Measurements from ENCODE around the gene METTL23. TPM values are rescaled to one million over a fixed set of nuclear protein-coding genes. Genes with fewer than 3 reads are reported as not detected.
A peak's percentile ranks its signal among the peaks of the same experiment; 100 is the strongest.

The METTL23 gene
- total and polyA plus RNA-seq, 7 experiments from 2014 or later, result 39.6 to 152 (median 73.8) TPM

- peaks cover 7 to 8% of the 10 kb centered on the region in 2 donors for H3K4me1 ChIP-seq (ENCODE audit: control insufficient read depth in 2 of 2, insufficient read depth in 2 of 2, low read length in 2 of 2)
- ChIA-PET CTCF (interaction anchor here (0.6 to 0.9 kb wide), 3 partner anchors 10 to 1985 kb away, joined by 3 to 5 read pairs (median 4); partner anchors contain the start of gene MFSD11), POLR2A (interaction anchor here (2.2 kb wide), 1 partner anchor 9 kb away, joined by 14 read pairs; the partner anchor contains the start of gene MFSD11)
- H3K36me3 ChIP-seq (ENCODE audit: control insufficient read depth in 2 of 3, insufficient read depth in 3 of 3, low read length in 3 of 3), result peaks cover 0 to 35% (median 15%) of the 10 kb centered on the region in 3 experiments
- Mint-ChIP-seq H3K27ac (peak overlapping the region in 1 of 9 donors; percentile 30), H3K4me3 (no peak overlapping the region), H3K4me1 (peaks cover 7 to 22% (median 12%) of the 10 kb centered on the region in 7 donors), H3K9me3 (no peaks in the 10 kb centered on the region), H3K27me3 (no peaks in the 10 kb centered on the region), H3K36me3 (peaks cover 3 to 47% (median 18%) of the 10 kb centered on the region in 5 donors)
- ATAC-seq (no peak), DNase-seq (no peak)
- no peaks in the 10 kb centered on the region for H3K27me3 ChIP-seq (ENCODE audit: control insufficient read depth in 2 of 2, insufficient read depth in 2 of 2, low read length in 2 of 2)
- H3K27ac ChIP-seq (ENCODE audit: low read depth, low read length), result no peak overlapping the region
- H3K9me3 ChIP-seq (ENCODE audit: control insufficient read depth in 2 of 3, low read length in 3 of 3), result no peaks in the 10 kb centered on the region
- intact Hi-C loops (cut with micrococcal nuclease), result no loop called here
- H3K4me3 ChIP-seq (ENCODE audit: low read length), result no peak overlapping the region
Observed at GRCh38 chr17:76747716-76748363, 21.2 kb downstream of the METTL23 start.

- H3K36me3 ChIP-seq (ENCODE audit: control insufficient read depth in 2 of 3, insufficient read depth in 3 of 3, low read length in 3 of 3), result peaks cover 0 to 34% (median 14%) of the 10 kb centered on the region in 3 experiments
- H3K27me3 Mint-ChIP-seq, result no peaks in the 10 kb centered on the region
- H3K27ac Mint-ChIP-seq, result peak overlapping the region in 2 of 9 donors; percentile 48 to 56
- no peak for DNase-seq
- peaks cover 6 to 9% of the 10 kb centered on the region in 2 donors for H3K4me1 ChIP-seq (ENCODE audit: control insufficient read depth in 2 of 2, insufficient read depth in 2 of 2, low read length in 2 of 2)
- no peak overlapping the region for H3K4me3 Mint-ChIP-seq
- peaks cover 3 to 46% (median 18%) of the 10 kb centered on the region in 5 donors for H3K36me3 Mint-ChIP-seq
- no peak overlapping the region for H3K27ac ChIP-seq (ENCODE audit: low read depth, low read length)
- CTCF ChIA-PET, result interaction anchor here (0.8 kb wide), 1 partner anchor 35 kb away, joined by 4 read pairs; no protein-coding TSS in a partner anchor
- no peaks in the 10 kb centered on the region for H3K9me3 Mint-ChIP-seq
- intact Hi-C loops (cut with micrococcal nuclease), result no loop called here
- POLR2A ChIA-PET, result interaction anchor here (2.2 kb wide), 1 partner anchor 10 kb away, joined by 14 read pairs; the partner anchor contains the start of gene MFSD11
- H3K9me3 ChIP-seq (ENCODE audit: control insufficient read depth in 2 of 3, low read length in 3 of 3), result no peaks in the 10 kb centered on the region
- no peaks in the 10 kb centered on the region for H3K27me3 ChIP-seq (ENCODE audit: control insufficient read depth in 2 of 2, insufficient read depth in 2 of 2, low read length in 2 of 2)
- peaks cover 15 to 30% (median 21%) of the 10 kb centered on the region in 7 donors for H3K4me1 Mint-ChIP-seq
- no peak overlapping the region for H3K4me3 ChIP-seq (ENCODE audit: low read length)
- ATAC-seq, result no peak
Observed at GRCh38 chr17:76748657-76749056, 22.0 kb downstream of the METTL23 start.

- H3K4me1 Mint-ChIP-seq, result peaks cover 18 to 30% (median 26%) of the 10 kb centered on the region in 7 donors
- no peaks in the 10 kb centered on the region for H3K27me3 Mint-ChIP-seq
- peaks cover 0 to 9% (median 8%) of the 10 kb centered on the region in 3 experiments for H3K36me3 ChIP-seq (ENCODE audit: control insufficient read depth in 2 of 3, insufficient read depth in 3 of 3, low read length in 3 of 3)
- H3K27ac ChIP-seq (ENCODE audit: low read depth, low read length), result peak overlapping the region; percentile 83
- peaks cover 0 to 30% (median 7%) of the 10 kb centered on the region in 5 donors for H3K36me3 Mint-ChIP-seq
- peaks cover 14 to 20% of the 10 kb centered on the region in 2 donors for H3K4me1 ChIP-seq (ENCODE audit: control insufficient read depth in 2 of 2, insufficient read depth in 2 of 2, low read length in 2 of 2)
- H3K27me3 ChIP-seq (ENCODE audit: control insufficient read depth in 2 of 2, insufficient read depth in 2 of 2, low read length in 2 of 2), result no peaks in the 10 kb centered on the region
- no peaks in the 10 kb centered on the region for H3K9me3 Mint-ChIP-seq
- H3K4me3 ChIP-seq (ENCODE audit: low read length), result no peak overlapping the region
- H3K27ac Mint-ChIP-seq, result peak overlapping the region in 8 of 9 donors; percentile 52 to 99 (median 99)
- ATAC-seq, result no peak
- ChIA-PET POLR2A (interaction anchor here (0.6 to 2.5 kb wide), 4 partner anchors 13 to 31 kb away, joined by 6 to 64 read pairs (median 9); partner anchors contain the start of genes MFSD11 and SRSF2), CTCF (interaction anchor here (0.6 kb wide), 1 partner anchor 1827 kb away, joined by 3 read pairs; no protein-coding TSS in a partner anchor)
- H3K4me3 Mint-ChIP-seq, result peak overlapping the region in 2 of 10 donors; percentile 78 to 86
- H3K9me3 ChIP-seq (ENCODE audit: control insufficient read depth in 2 of 3, low read length in 3 of 3), result no peaks in the 10 kb centered on the region
- intact Hi-C loops (cut with micrococcal nuclease), result no loop called here
- DNase-seq, result no peak
Observed at GRCh38 chr17:76751416-76751993, 24.9 kb downstream of the METTL23 start.

- H3K4me3 Mint-ChIP-seq, result peak overlapping the region; percentile 3 to 91 (median 76)
- POLR2A ChIA-PET, result interaction anchor here (0.5 to 2.5 kb wide), 5 partner anchors 10 to 1118 kb away, joined by 5 to 64 read pairs (median 6); partner anchors contain the start of genes MFSD11 and SRSF2
- H3K4me1 ChIP-seq (ENCODE audit: control insufficient read depth in 2 of 2, insufficient read depth in 2 of 2, low read length in 2 of 2), result peaks cover 14 to 20% of the 10 kb centered on the region in 2 donors
- no peak overlapping the region for H3K4me3 ChIP-seq (ENCODE audit: low read length)
- ATAC-seq (peak; percentile 33), DNase-seq (peak in 5 of 9 donors; percentile 40 to 58 (median 49))
- no peaks in the 10 kb centered on the region for H3K9me3 Mint-ChIP-seq
- no peaks in the 10 kb centered on the region for H3K27me3 ChIP-seq (ENCODE audit: control insufficient read depth in 2 of 2, insufficient read depth in 2 of 2, low read length in 2 of 2)
- H3K27ac Mint-ChIP-seq, result peak overlapping the region; percentile 90 to 99 (median 99)
- CTCF ChIA-PET, result interaction anchor here (0.6 to 0.7 kb wide), 2 partner anchors 337 to 1826 kb away, joined by 3 read pairs; no protein-coding TSS in a partner anchor
- H3K27ac ChIP-seq (ENCODE audit: low read depth, low read length), result peak overlapping the region; percentile 83
- no peaks in the 10 kb centered on the region for H3K9me3 ChIP-seq (ENCODE audit: control insufficient read depth in 2 of 3, low read length in 3 of 3)
- H3K36me3 Mint-ChIP-seq, result peaks cover 2 to 30% (median 5%) of the 10 kb centered on the region in 5 donors
- intact Hi-C loops (cut with micrococcal nuclease), result loop anchor here in 1 of 2 donors (2.0 kb wide), 1 partner anchor 21 kb away; no protein-coding TSS in a partner anchor
- H3K36me3 ChIP-seq (ENCODE audit: control insufficient read depth in 2 of 3, insufficient read depth in 3 of 3, low read length in 3 of 3), result peaks cover 2 to 7% (median 4%) of the 10 kb centered on the region in 3 experiments
- no peaks in the 10 kb centered on the region for H3K27me3 Mint-ChIP-seq
- peaks cover 18 to 30% (median 26%) of the 10 kb centered on the region in 7 donors for H3K4me1 Mint-ChIP-seq
Observed at GRCh38 chr17:76752006-76752405, 25.4 kb downstream of the METTL23 start.

GRCh38 chr17:76753061-76753961, 26.7 kb downstream of the METTL23 start:
- Mint-ChIP-seq H3K9me3 (no peaks in the 10 kb centered on the region), H3K27ac (peak overlapping the region; percentile 96 to 99 (median 99)), H3K4me1 (peaks cover 19 to 30% (median 28%) of the 10 kb centered on the region in 7 donors), H3K36me3 (peaks cover 5 to 35% (median 10%) of the 10 kb centered on the region in 5 donors), H3K27me3 (no peaks in the 10 kb centered on the region), H3K4me3 (peak overlapping the region; percentile 84 to 91 (median 89))
- Histone ChIP-seq H3K4me3 (ENCODE audit: low read length) (peak overlapping the region; percentile 55), H3K27ac (ENCODE audit: low read depth, low read length) (peak overlapping the region; percentile 83), H3K9me3 (ENCODE audit: control insufficient read depth in 2 of 3, low read length in 3 of 3) (no peaks in the 10 kb centered on the region), H3K4me1 (ENCODE audit: control insufficient read depth in 2 of 2, insufficient read depth in 2 of 2, low read length in 2 of 2) (peaks cover 14 to 20% of the 10 kb centered on the region in 2 donors), H3K27me3 (ENCODE audit: control insufficient read depth in 2 of 2, insufficient read depth in 2 of 2, low read length in 2 of 2) (no peaks in the 10 kb centered on the region), H3K36me3 (ENCODE audit: control insufficient read depth in 2 of 3, insufficient read depth in 3 of 3, low read length in 3 of 3) (peaks cover 3 to 7% (median 4%) of the 10 kb centered on the region in 3 experiments)
- CTCF ChIA-PET, result interaction anchor here (0.6 kb wide), 1 partner anchor 16 kb away, joined by 5 read pairs; no protein-coding TSS in a partner anchor
- peak; percentile 93 for ATAC-seq
- DNase-seq, result peak in 8 of 9 donors; percentile 18 to 93 (median 86)
- POLR2A ChIA-PET, result interaction anchor here (0.6 to 2.5 kb wide), 11 partner anchors 9 to 975 kb away, joined by 3 to 64 read pairs (median 4); partner anchors contain the start of genes MFSD11 and SRSF2
- intact Hi-C loops (cut with micrococcal nuclease), result loop anchor here (1.0 to 2.0 kb wide), 4 partner anchors 15 to 27 kb away; partner anchors contain the start of genes JMJD6 (in 1 of the 2), METTL23 (in 1 of the 2), MFSD11 (in 1 of the 2) and SRSF2 (in 1 of the 2)

Data from naive thymus-derived CD4-positive, alpha-beta T cell (primary cell).